ENCODE measurements around the gene NR2C1.

GRCh38 chr12:95022477-95022876 lies 50.9 kb downstream of the NR2C1 start:
- TF ChIP-seq POLR2AphosphoS5 (IDR thresholded peaks at IDR 0.05; ENCODE audit: low read depth, low read length), result no peak
- no peak for TF ChIP-seq TAF1 (IDR thresholded peaks at IDR 0.05; ENCODE audit: borderline replicate concordance, insufficient read depth, low read length)

Measured in PFSK-1 (cell line).